DND-41 (cell line): ENCODE data around the gene FAM118B.

ENCODE experiments used
- ATAC-seq: fragments of 200-7000 bp; cut with Tn5 transposase; 3 replicates; pipeline ENCODE4 v1.9.1; 2021; ENCODE audit warnings: low read depth; ENCODE audit not compliant: insufficient read depth
- DNase-seq: peaks from one replicate; pipeline ENCODE4 v3.0.0-alpha.2; 2020
- H2AFZ ChIP-seq: 2 replicates; pipeline ENCODE4 v1.6.0; 2012; ENCODE audit warnings: low read depth, low read length
- H3K27ac ChIP-seq: 2 replicates; pipeline ENCODE4 v1.5.1; 2012; ENCODE audit warnings: low read length, inconsistent platforms
- H3K27me3 ChIP-seq: fragments of 200-600 bp; sonication (generic); 2 replicates; pipeline ENCODE4 v1.6.0; 2012; ENCODE audit warnings: low read length, mild to moderate bottlenecking, inconsistent platforms; ENCODE audit not compliant: insufficient read depth, poor library complexity
- H3K36me3 ChIP-seq: 2 replicates; pipeline ENCODE4 v1.5.1; 2012; ENCODE audit warnings: low read length, inconsistent platforms; ENCODE audit not compliant: insufficient read depth
- H3K4me1 ChIP-seq: 2 replicates; pipeline ENCODE4 v1.5.1; 2012; ENCODE audit warnings: mild to moderate bottlenecking, low read length; ENCODE audit not compliant: insufficient read depth
- H3K4me2 ChIP-seq: 2 replicates; pipeline ENCODE4 v1.6.0; 2012; ENCODE audit warnings: mild to moderate bottlenecking, moderate library complexity, low read length, inconsistent platforms; ENCODE audit not compliant: insufficient read depth
- H3K4me3 ChIP-seq, 2 experiments: fragments of 200-600 bp in 1 of 2; shearing (Covaris generic) in 1 of 2; 2 replicates each; pipeline ENCODE4 v1.5.1; 2012 to 2016; ENCODE audit warnings: inconsistent platforms in 2 of 2, low read length in 2 of 2, mild to moderate bottlenecking in 2 of 2, low read depth in 1 of 2, moderate library complexity in 1 of 2
- H3K79me2 ChIP-seq: 2 replicates; pipeline ENCODE4 v1.6.0; 2012; ENCODE audit warnings: low read length, inconsistent platforms; ENCODE audit not compliant: insufficient read depth
- H3K9ac ChIP-seq: 2 replicates; pipeline ENCODE4 v1.6.0; 2012; ENCODE audit warnings: low read depth, mild to moderate bottlenecking, inconsistent platforms, low read length, moderate library complexity
- H3K9me3 ChIP-seq: 2 replicates; pipeline ENCODE4 v1.5.1; 2012; ENCODE audit warnings: low read length, moderate library complexity, mild to moderate bottlenecking, inconsistent platforms; ENCODE audit not compliant: insufficient read depth, severe bottlenecking
- H4K20me1 ChIP-seq: 2 replicates; pipeline ENCODE4 v1.6.0; 2012; ENCODE audit warnings: low read length; ENCODE audit not compliant: insufficient read depth
- CTCF ChIP-seq: IDR thresholded peaks from 2 replicates; pipeline ENCODE4 v1.5.1; 2012; ENCODE audit warnings: borderline replicate concordance, low read length, moderate library complexity, mild to moderate bottlenecking; ENCODE audit not compliant: poor library complexity, severe bottlenecking; ENCODE audit errors: extremely low read depth
- EZH2 ChIP-seq: IDR thresholded peaks from 3 replicates; pipeline ENCODE4 v1.6.1; 2012; ENCODE audit warnings: borderline replicate concordance, low read depth, mild to moderate bottlenecking, moderate library complexity, low read length, inconsistent platforms; ENCODE audit not compliant: severe bottlenecking

The FAM118B gene

GRCh38 chr11:126277780-126278179 is 66.2 kb downstream of the FAM118B start:
- Histone ChIP-seq H3K27me3 (no peaks in the 10 kb centered on the region), H3K79me2 (peaks cover 3% of the 10 kb centered on the region; the same call in 1 of the 2 replicates), H3K36me3 (peaks cover 48% of the 10 kb centered on the region), H2AFZ (no peak overlapping the region), H3K27ac (no peak overlapping the region), H3K4me1 (peaks cover 11% of the 10 kb centered on the region), H3K9ac (no peak overlapping the region), H3K4me2 (no peak overlapping the region), H3K4me3 (no peak overlapping the region), H4K20me1 (no peaks in the 10 kb centered on the region), H3K9me3 (no peaks in the 10 kb centered on the region)
- DNase-seq: no peak
- ATAC-seq: no peak
- TF ChIP-seq CTCF (no peak), EZH2 (no peak)

- Histone ChIP-seq H3K27me3 (peaks cover 5% of the 10 kb centered on the region), H3K4me1 (peaks cover 25% of the 10 kb centered on the region), H3K36me3 (peaks cover 33% of the 10 kb centered on the region), H3K9ac (no peak overlapping the region), H3K27ac (no peak overlapping the region), H2AFZ (no peak overlapping the region), H4K20me1 (no peaks in the 10 kb centered on the region), H3K79me2 (peaks cover 5% of the 10 kb centered on the region; the same call in 1 of the 2 replicates), H3K4me3 (no peak overlapping the region), H3K4me2 (no peak overlapping the region), H3K9me3 (no peaks in the 10 kb centered on the region)
- TF ChIP-seq EZH2: no peak
- TF ChIP-seq CTCF: no peak
- DNase-seq: no peak
- ATAC-seq: no peak
Observed at GRCh38 chr11:126279191-126279590, 67.6 kb downstream of the FAM118B start.

- ATAC-seq: no peak
- Histone ChIP-seq H3K4me2 (no peak overlapping the region), H2AFZ (no peak overlapping the region), H3K27ac (no peak overlapping the region), H3K9me3 (no peaks in the 10 kb centered on the region), H3K9ac (no peak overlapping the region), H3K4me1 (peaks cover 30% of the 10 kb centered on the region), H3K4me3 (no peak overlapping the region), H4K20me1 (no peaks in the 10 kb centered on the region), H3K36me3 (peaks cover 21% of the 10 kb centered on the region), H3K79me2 (peaks cover 5% of the 10 kb centered on the region; the same call in 1 of the 2 replicates), H3K27me3 (peaks cover 5% of the 10 kb centered on the region)
- no peak for TF ChIP-seq CTCF
- TF ChIP-seq EZH2: no peak
- no peak for DNase-seq
Observed at GRCh38 chr11:126280595-126280994, 69.0 kb downstream of the FAM118B start.

- no peak overlapping the region for H3K4me2 ChIP-seq
- H4K20me1 ChIP-seq: no peaks in the 10 kb centered on the region
- DNase-seq (no peak), ATAC-seq (no peak)
- H3K36me3 ChIP-seq: peaks cover 15% of the 10 kb centered on the region
- no peak overlapping the region for H2AFZ ChIP-seq
- H3K9ac ChIP-seq: no peak overlapping the region
- H3K4me3 ChIP-seq: no peak overlapping the region
- H3K9me3 ChIP-seq: no peaks in the 10 kb centered on the region
- TF ChIP-seq EZH2: no peak
- TF ChIP-seq CTCF: no peak
- peaks cover 2% of the 10 kb centered on the region; the same call in 1 of the 2 replicates for H3K79me2 ChIP-seq
- no peak overlapping the region for H3K27ac ChIP-seq
- H3K4me1 ChIP-seq: peaks cover 25% of the 10 kb centered on the region
- peaks cover 5% of the 10 kb centered on the region for H3K27me3 ChIP-seq
Observed at GRCh38 chr11:126281245-126281644, 69.7 kb downstream of the FAM118B start.
